Measurements from ENCODE around the gene RBM25. TPM values are rescaled to one million over a fixed set of nuclear protein-coding genes. Genes with fewer than 3 reads are reported as not detected.

RBM25 gene
- total RNA-seq, 1 experiment from 2014 or later, result 142 TPM

DNA sequence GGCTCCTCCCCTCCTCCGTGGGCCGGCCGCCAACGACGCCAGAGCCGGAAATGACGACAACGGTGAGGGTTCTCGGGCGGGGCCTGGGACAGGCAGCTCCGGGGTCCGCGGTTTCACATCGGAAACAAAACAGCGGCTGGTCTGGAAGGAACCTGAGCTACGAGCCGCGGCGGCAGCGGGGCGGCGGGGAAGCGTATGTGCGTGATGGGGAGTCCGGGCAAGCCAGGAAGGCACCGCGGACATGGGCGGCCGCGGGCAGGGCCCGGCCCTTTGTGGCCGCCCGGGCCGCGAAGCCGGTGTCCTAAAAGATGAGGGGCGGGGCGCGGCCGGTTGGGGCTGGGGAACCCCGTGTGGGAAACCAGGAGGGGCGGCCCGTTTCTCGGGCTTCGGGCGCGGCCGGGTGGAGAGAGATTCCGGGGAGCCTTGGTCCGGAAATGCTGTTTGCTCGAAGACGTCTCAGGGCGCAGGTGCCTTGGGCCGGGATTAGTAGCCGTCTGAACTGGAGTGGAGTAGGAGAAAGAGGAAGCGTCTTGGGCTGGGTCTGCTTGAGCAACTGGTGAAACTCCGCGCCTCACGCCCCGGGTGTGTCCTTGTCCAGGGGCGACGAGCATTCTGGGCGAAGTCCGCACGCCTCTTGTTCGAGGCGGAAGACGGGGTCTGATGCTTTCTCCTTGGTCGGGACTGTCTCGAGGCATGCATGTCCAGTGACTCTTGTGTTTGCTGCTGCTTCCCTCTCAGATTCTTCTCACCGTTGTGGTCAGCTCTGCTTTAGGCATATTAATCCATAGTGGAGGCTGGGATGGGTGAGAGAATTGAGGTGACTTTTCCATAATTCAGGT is 78.3 kb downstream of the RBM25 start, which contains the start of gene PSEN1 (continued):
- TF ChIP-seq, protein P1, sequence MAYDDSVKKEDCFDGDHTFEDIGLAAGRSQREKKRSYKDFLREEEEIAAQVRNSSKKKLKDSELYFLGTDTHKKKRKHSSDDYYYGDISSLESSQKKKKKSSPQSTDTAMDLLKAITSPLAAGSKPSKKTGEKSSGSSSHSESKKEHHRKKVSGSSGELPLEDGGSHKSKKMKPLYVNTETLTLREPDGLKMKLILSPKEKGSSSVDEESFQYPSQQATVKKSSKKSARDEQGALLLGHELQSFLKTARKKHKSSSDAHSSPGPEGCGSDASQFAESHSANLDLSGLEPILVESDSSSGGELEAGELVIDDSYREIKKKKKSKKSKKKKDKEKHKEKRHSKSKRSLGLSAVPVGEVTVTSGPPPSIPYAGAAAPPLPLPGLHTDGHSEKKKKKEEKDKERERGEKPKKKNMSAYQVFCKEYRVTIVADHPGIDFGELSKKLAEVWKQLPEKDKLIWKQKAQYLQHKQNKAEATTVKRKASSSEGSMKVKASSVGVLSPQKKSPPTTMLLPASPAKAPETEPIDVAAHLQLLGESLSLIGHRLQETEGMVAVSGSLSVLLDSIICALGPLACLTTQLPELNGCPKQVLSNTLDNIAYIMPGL (CRISPR knock-in tag; IDR thresholded peaks at IDR 0.05), result peak; percentile 65; the same call in 1 of the 2 replicates
- TF ChIP-seq, protein P2, sequence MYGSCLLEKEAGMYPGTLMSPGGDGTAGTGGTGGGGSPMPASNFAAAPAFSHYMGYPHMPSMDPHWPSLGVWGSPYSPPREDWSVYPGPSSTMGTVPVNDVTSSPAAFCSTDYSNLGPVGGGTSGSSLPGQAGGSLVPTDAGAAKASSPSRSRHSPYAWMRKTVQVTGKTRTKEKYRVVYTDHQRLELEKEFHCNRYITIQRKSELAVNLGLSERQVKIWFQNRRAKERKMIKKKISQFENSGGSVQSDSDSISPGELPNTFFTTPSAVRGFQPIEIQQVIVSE (CRISPR knock-in tag; IDR thresholded peaks at IDR 0.05; ENCODE audit: borderline replicate concordance), result no peak
- TF ChIP-seq FOXJ3 (CRISPR knock-in tag; IDR thresholded peaks at IDR 0.05; ENCODE audit: borderline replicate concordance) (no peak), MYBL2 (CRISPR knock-in tag; IDR thresholded peaks at IDR 0.05) (peak; percentile 44; the same call in 1 of the 2 replicates), HMGA2 (CRISPR knock-in tag; IDR thresholded peaks at IDR 0.05) (no peak), ZNF219 (CRISPR knock-in tag; IDR thresholded peaks at IDR 0.05; ENCODE audit: borderline replicate concordance) (no peak), OVOL2 (CRISPR knock-in tag; IDR thresholded peaks at IDR 0.05; ENCODE audit: borderline replicate concordance) (no peak), NFATC4 (CRISPR knock-in tag; IDR thresholded peaks at IDR 0.05) (no peak), NR2C2 (CRISPR knock-in tag; IDR thresholded peaks at IDR 0.05) (no peak), ZNF423 (CRISPR knock-in tag; IDR thresholded peaks at IDR 0.05) (no peak), NFYB (CRISPR knock-in tag; conservative IDR thresholded peaks at IDR 0.05; ENCODE audit: low read depth) (no peak), ZNF232 (CRISPR knock-in tag; IDR thresholded peaks at IDR 0.05) (no peak), FOXK1 (CRISPR knock-in tag; IDR thresholded peaks at IDR 0.05) (peak; percentile 94)
- TF ChIP-seq, protein P3, sequence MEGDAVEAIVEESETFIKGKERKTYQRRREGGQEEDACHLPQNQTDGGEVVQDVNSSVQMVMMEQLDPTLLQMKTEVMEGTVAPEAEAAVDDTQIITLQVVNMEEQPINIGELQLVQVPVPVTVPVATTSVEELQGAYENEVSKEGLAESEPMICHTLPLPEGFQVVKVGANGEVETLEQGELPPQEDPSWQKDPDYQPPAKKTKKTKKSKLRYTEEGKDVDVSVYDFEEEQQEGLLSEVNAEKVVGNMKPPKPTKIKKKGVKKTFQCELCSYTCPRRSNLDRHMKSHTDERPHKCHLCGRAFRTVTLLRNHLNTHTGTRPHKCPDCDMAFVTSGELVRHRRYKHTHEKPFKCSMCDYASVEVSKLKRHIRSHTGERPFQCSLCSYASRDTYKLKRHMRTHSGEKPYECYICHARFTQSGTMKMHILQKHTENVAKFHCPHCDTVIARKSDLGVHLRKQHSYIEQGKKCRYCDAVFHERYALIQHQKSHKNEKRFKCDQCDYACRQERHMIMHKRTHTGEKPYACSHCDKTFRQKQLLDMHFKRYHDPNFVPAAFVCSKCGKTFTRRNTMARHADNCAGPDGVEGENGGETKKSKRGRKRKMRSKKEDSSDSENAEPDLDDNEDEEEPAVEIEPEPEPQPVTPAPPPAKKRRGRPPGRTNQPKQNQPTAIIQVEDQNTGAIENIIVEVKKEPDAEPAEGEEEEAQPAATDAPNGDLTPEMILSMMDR (IDR thresholded peaks at IDR 0.05), result no peak
- TF ChIP-seq, protein P4, sequence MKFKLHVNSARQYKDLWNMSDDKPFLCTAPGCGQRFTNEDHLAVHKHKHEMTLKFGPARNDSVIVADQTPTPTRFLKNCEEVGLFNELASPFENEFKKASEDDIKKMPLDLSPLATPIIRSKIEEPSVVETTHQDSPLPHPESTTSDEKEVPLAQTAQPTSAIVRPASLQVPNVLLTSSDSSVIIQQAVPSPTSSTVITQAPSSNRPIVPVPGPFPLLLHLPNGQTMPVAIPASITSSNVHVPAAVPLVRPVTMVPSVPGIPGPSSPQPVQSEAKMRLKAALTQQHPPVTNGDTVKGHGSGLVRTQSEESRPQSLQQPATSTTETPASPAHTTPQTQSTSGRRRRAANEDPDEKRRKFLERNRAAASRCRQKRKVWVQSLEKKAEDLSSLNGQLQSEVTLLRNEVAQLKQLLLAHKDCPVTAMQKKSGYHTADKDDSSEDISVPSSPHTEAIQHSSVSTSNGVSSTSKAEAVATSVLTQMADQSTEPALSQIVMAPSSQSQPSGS (CRISPR knock-in tag; IDR thresholded peaks at IDR 0.05; ENCODE audit: borderline replicate concordance, low read depth), result no peak

DNA sequence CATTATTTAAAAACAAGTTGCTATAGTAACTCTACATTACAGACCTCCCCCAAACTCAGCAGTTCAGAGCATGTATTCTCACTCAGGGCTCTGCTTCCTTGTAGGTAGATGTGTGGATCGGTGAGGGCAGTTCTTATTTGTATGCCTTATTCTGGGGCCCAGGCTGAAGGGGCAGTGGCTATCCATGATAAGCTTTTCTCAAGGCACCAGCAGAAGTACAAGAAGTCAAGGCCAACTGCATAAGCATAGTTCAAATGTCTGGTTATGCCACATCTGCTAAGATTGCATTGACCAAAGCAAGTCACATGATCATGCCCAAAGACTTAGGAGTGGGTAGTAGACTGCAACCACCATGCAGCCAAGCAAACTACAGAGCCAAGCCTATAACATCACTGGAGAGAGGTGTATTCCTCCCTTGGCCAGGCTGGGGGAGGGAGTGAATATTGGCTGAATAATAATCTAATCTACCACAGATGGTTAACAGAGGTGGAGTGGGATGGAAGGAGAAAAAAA is 82.5 kb downstream of the RBM25 start:
- TF ChIP-seq GABPB1 (CRISPR knock-in tag; IDR thresholded peaks at IDR 0.05) (peak; percentile 46; the same call in 1 of the 2 replicates), NFE2L1 (CRISPR knock-in tag; IDR thresholded peaks at IDR 0.05) (no peak)
- TF ChIP-seq, protein P5, sequence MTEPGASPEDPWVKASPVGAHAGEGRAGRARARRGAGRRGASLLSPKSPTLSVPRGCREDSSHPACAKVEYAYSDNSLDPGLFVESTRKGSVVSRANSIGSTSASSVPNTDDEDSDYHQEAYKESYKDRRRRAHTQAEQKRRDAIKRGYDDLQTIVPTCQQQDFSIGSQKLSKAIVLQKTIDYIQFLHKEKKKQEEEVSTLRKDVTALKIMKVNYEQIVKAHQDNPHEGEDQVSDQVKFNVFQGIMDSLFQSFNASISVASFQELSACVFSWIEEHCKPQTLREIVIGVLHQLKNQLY (CRISPR knock-in tag; IDR thresholded peaks at IDR 0.05), result no peak
- Mint-ChIP-seq H3K27ac (peak overlapping the region; percentile 36), H3K4me3 (no peak overlapping the region), H3K9me3 (0 out of 2 replicates have a peak, but pooled peaks cover 4% of the 10 kb centered on the region), H3K36me3 (peaks cover 5% of the 10 kb centered on the region), H3K27me3 (ENCODE audit: low read depth) (no peaks in the 10 kb centered on the region), H3K4me1 (peaks cover 8% of the 10 kb centered on the region)
- ChIA-PET POLR2A (no interaction called here), CTCF (no interaction called here)
- DNase-seq (ENCODE audit: low spot score) (no peak), ATAC-seq (no peak)
